ENCODE data around the gene STXBP1.

The STXBP1 gene

GRCh38 chr9:127599550-127599891 lies 12.6 kb upstream of the STXBP1 start:
- ChIA-PET POLR2A (interaction anchor here (0.6 kb wide), 1 partner anchor 15 kb away, joined by 3 read pairs; no protein-coding TSS in a partner anchor), CTCF (interaction anchor here (1.6 kb wide), 1 partner anchor 10 kb away, joined by 4 read pairs; no protein-coding TSS in a partner anchor)
- Histone ChIP-seq H3K27ac (ENCODE audit: insufficient read depth in 1 of 2, low read depth in 1 of 2, low read length in 2 of 2, poor library complexity in 1 of 2, severe bottlenecking in 2 of 2) (no peak overlapping the region), H3K4me1 (ENCODE audit: control extremely low read depth in 1 of 4, control insufficient read depth in 4 of 4, insufficient read depth in 4 of 4, low read length in 3 of 4) (peaks cover 0 to 5% (median 3%) of the 10 kb centered on the region in 4 experiments), H3K4me3 (ENCODE audit: control insufficient read depth in 1 of 7, extremely low read depth in 1 of 7, insufficient read depth in 4 of 7, low read depth in 2 of 7, low read length in 6 of 7) (no peak overlapping the region), H3K9me3 (ENCODE audit: control extremely low read depth in 1 of 5, control insufficient read depth in 4 of 5, insufficient read depth in 2 of 5, low read depth in 1 of 5, low read length in 4 of 5) (no peaks in the 10 kb centered on the region), H3K36me3 (ENCODE audit: control insufficient read depth in 4 of 4, insufficient read depth in 4 of 4, low read length in 3 of 4) (no peaks in the 10 kb centered on the region), H3K27me3 (replicated peaks in 2 of 5; ENCODE audit: control insufficient read depth in 4 of 5, insufficient read depth in 5 of 5, low read length in 4 of 5) (no peaks in the 10 kb centered on the region)
- WGBS (ENCODE audit: insufficient coverage), result 81% methylated on average over 4 of the region's 7 CpGs
- no peak for DNase-seq

- ChIA-PET POLR2A (interaction anchor here (0.7 kb wide), 1 partner anchor 226 kb away, joined by 3 read pairs; no protein-coding TSS in a partner anchor), CTCF (interaction anchor here (0.6 to 2.6 kb wide), 5 partner anchors 9 to 99 kb away, joined by 3 to 9 read pairs (median 7); partner anchors contain the start of gene STXBP1)
- Histone ChIP-seq H3K27ac (ENCODE audit: insufficient read depth in 1 of 2, low read depth in 1 of 2, low read length in 2 of 2, poor library complexity in 1 of 2, severe bottlenecking in 2 of 2) (no peak overlapping the region), H3K36me3 (ENCODE audit: control insufficient read depth in 4 of 4, insufficient read depth in 4 of 4, low read length in 3 of 4) (no peaks in the 10 kb centered on the region), H3K9me3 (ENCODE audit: control extremely low read depth in 1 of 5, control insufficient read depth in 4 of 5, insufficient read depth in 2 of 5, low read depth in 1 of 5, low read length in 4 of 5) (no peaks in the 10 kb centered on the region), H3K4me1 (ENCODE audit: control extremely low read depth in 1 of 4, control insufficient read depth in 4 of 4, insufficient read depth in 4 of 4, low read length in 3 of 4) (peaks cover 0 to 18% (median 7%) of the 10 kb centered on the region in 4 experiments), H3K4me3 (ENCODE audit: control insufficient read depth in 1 of 7, extremely low read depth in 1 of 7, insufficient read depth in 4 of 7, low read depth in 2 of 7, low read length in 6 of 7) (no peak overlapping the region), H3K27me3 (replicated peaks in 2 of 5; ENCODE audit: control insufficient read depth in 4 of 5, insufficient read depth in 5 of 5, low read length in 4 of 5) (peaks cover 0 to 2% (median 0%) of the 10 kb centered on the region in 5 experiments)
- 100% methylated on average over 1 of the region's 3 CpGs for WGBS (ENCODE audit: insufficient coverage)
- no peak for DNase-seq
Observed at GRCh38 chr9:127603226-127603625, 8.9 kb upstream of the STXBP1 start.

GRCh38 chr9:127606043-127606442 lies 6.0 kb upstream of the STXBP1 start:
- no peaks in the 10 kb centered on the region for H3K9me3 ChIP-seq (ENCODE audit: control extremely low read depth in 1 of 5, control insufficient read depth in 4 of 5, insufficient read depth in 2 of 5, low read depth in 1 of 5, low read length in 4 of 5)
- DNase-seq, result no peak
- WGBS (ENCODE audit: insufficient coverage), result no CpG with 5 or more reads among the region's 1 CpG
- H3K4me1 ChIP-seq (ENCODE audit: control extremely low read depth in 1 of 4, control insufficient read depth in 4 of 4, insufficient read depth in 4 of 4, low read length in 3 of 4), result peaks cover 0 to 26% (median 13%) of the 10 kb centered on the region in 4 experiments
- ChIA-PET POLR2A (no interaction called here), CTCF (interaction anchor here (2.5 kb wide), 1 partner anchor 15 kb away, joined by 8 read pairs; no protein-coding TSS in a partner anchor)
- H3K27me3 ChIP-seq (replicated peaks in 2 of 5; ENCODE audit: control insufficient read depth in 4 of 5, insufficient read depth in 5 of 5, low read length in 4 of 5), result peaks cover 4 to 13% (median 9%) of the 10 kb centered on the region in 5 experiments
- H3K27ac ChIP-seq (ENCODE audit: insufficient read depth in 1 of 2, low read depth in 1 of 2, low read length in 2 of 2, poor library complexity in 1 of 2, severe bottlenecking in 2 of 2), result no peak overlapping the region
- H3K36me3 ChIP-seq (ENCODE audit: control insufficient read depth in 4 of 4, insufficient read depth in 4 of 4, low read length in 3 of 4), result no peaks in the 10 kb centered on the region
- no peak overlapping the region for H3K4me3 ChIP-seq (ENCODE audit: control insufficient read depth in 1 of 7, extremely low read depth in 1 of 7, insufficient read depth in 4 of 7, low read depth in 2 of 7, low read length in 6 of 7)

- H3K4me3 ChIP-seq (ENCODE audit: control insufficient read depth in 1 of 7, extremely low read depth in 1 of 7, insufficient read depth in 4 of 7, low read depth in 2 of 7, low read length in 6 of 7), result peak overlapping the region in 6 of 7 experiments; percentile 25 to 78 (median 64)
- CTCF ChIA-PET, result interaction anchor here (0.7 to 2.5 kb wide), 11 partner anchors 8 to 126 kb away, joined by 3 to 8 read pairs (median 5); no protein-coding TSS in a partner anchor
- H3K9me3 ChIP-seq (ENCODE audit: control extremely low read depth in 1 of 5, control insufficient read depth in 4 of 5, insufficient read depth in 2 of 5, low read depth in 1 of 5, low read length in 4 of 5), result no peaks in the 10 kb centered on the region
- WGBS (ENCODE audit: insufficient coverage), result 1% methylated on average over 51 of the region's 55 CpGs
- peaks cover 4 to 17% (median 14%) of the 10 kb centered on the region in 5 experiments for H3K27me3 ChIP-seq (replicated peaks in 2 of 5; ENCODE audit: control insufficient read depth in 4 of 5, insufficient read depth in 5 of 5, low read length in 4 of 5)
- DNase-seq, result peak; percentile 58 to 84 (median 82)
- H3K36me3 ChIP-seq (ENCODE audit: control insufficient read depth in 4 of 4, insufficient read depth in 4 of 4, low read length in 3 of 4), result no peaks in the 10 kb centered on the region
- H3K4me1 ChIP-seq (ENCODE audit: control extremely low read depth in 1 of 4, control insufficient read depth in 4 of 4, insufficient read depth in 4 of 4, low read length in 3 of 4), result peaks cover 0 to 43% (median 24%) of the 10 kb centered on the region in 4 experiments
- no peak overlapping the region for H3K27ac ChIP-seq (ENCODE audit: insufficient read depth in 1 of 2, low read depth in 1 of 2, low read length in 2 of 2, poor library complexity in 1 of 2, severe bottlenecking in 2 of 2)
- POLR2A ChIA-PET, result interaction anchor here (0.7 to 1.1 kb wide), 2 partner anchors 19 to 109 kb away, joined by 3 to 4 read pairs; no protein-coding TSS in a partner anchor
Observed at GRCh38 chr9:127608104-127608966, 3.7 kb upstream of the STXBP1 start.

- ChIA-PET CTCF (interaction anchor here (1.2 to 1.4 kb wide), 4 partner anchors 8 to 123 kb away, joined by 3 to 4 read pairs (median 3); partner anchors contain the start of gene TOR2A), POLR2A (interaction anchor here (1.1 kb wide), 1 partner anchor 32 kb away, joined by 4 read pairs; no protein-coding TSS in a partner anchor)
- H3K9me3 ChIP-seq (ENCODE audit: control extremely low read depth in 1 of 5, control insufficient read depth in 4 of 5, insufficient read depth in 2 of 5, low read depth in 1 of 5, low read length in 4 of 5), result no peaks in the 10 kb centered on the region
- peak in 2 of 3 donors; percentile 50 to 61 for DNase-seq
- H3K4me1 ChIP-seq (ENCODE audit: control extremely low read depth in 1 of 4, control insufficient read depth in 4 of 4, insufficient read depth in 4 of 4, low read length in 3 of 4), result peaks cover 0 to 44% (median 28%) of the 10 kb centered on the region in 4 experiments
- peak overlapping the region; percentile 47 to 86 (median 75) for H3K4me3 ChIP-seq (ENCODE audit: control insufficient read depth in 1 of 7, extremely low read depth in 1 of 7, insufficient read depth in 4 of 7, low read depth in 2 of 7, low read length in 6 of 7)
- WGBS (ENCODE audit: insufficient coverage), result 0% methylated on average over 8 of the region's 11 CpGs
- H3K27me3 ChIP-seq (replicated peaks in 2 of 5; ENCODE audit: control insufficient read depth in 4 of 5, insufficient read depth in 5 of 5, low read length in 4 of 5), result peaks cover 9 to 23% (median 17%) of the 10 kb centered on the region in 5 experiments
- no peak overlapping the region for H3K27ac ChIP-seq (ENCODE audit: insufficient read depth in 1 of 2, low read depth in 1 of 2, low read length in 2 of 2, poor library complexity in 1 of 2, severe bottlenecking in 2 of 2)
- no peaks in the 10 kb centered on the region for H3K36me3 ChIP-seq (ENCODE audit: control insufficient read depth in 4 of 4, insufficient read depth in 4 of 4, low read length in 3 of 4)
Observed at GRCh38 chr9:127611603-127611898, 526 bp upstream of the STXBP1 start.

- DNase-seq, result peak in 1 of 3 donors; percentile 31
- H3K4me1 ChIP-seq (ENCODE audit: control extremely low read depth in 1 of 4, control insufficient read depth in 4 of 4, insufficient read depth in 4 of 4, low read length in 3 of 4), result peaks cover 0 to 28% (median 23%) of the 10 kb centered on the region in 4 experiments
- peak overlapping the region; percentile 48 to 86 (median 70) for H3K4me3 ChIP-seq (ENCODE audit: control insufficient read depth in 1 of 7, extremely low read depth in 1 of 7, insufficient read depth in 4 of 7, low read depth in 2 of 7, low read length in 6 of 7)
- H3K9me3 ChIP-seq (ENCODE audit: control extremely low read depth in 1 of 5, control insufficient read depth in 4 of 5, insufficient read depth in 2 of 5, low read depth in 1 of 5, low read length in 4 of 5), result no peaks in the 10 kb centered on the region
- CTCF ChIA-PET, result interaction anchor here (1.0 to 1.4 kb wide), 2 partner anchors 10 to 102 kb away, joined by 3 read pairs; partner anchors contain the start of gene PTRH1
- 1% methylated on average over 32 of the region's 41 CpGs for WGBS (ENCODE audit: insufficient coverage)
- no peak overlapping the region for H3K27ac ChIP-seq (ENCODE audit: insufficient read depth in 1 of 2, low read depth in 1 of 2, low read length in 2 of 2, poor library complexity in 1 of 2, severe bottlenecking in 2 of 2)
- no peaks in the 10 kb centered on the region for H3K36me3 ChIP-seq (ENCODE audit: control insufficient read depth in 4 of 4, insufficient read depth in 4 of 4, low read length in 3 of 4)
- H3K27me3 ChIP-seq (replicated peaks in 2 of 5; ENCODE audit: control insufficient read depth in 4 of 5, insufficient read depth in 5 of 5, low read length in 4 of 5), result peaks cover 9 to 23% (median 17%) of the 10 kb centered on the region in 5 experiments
- POLR2A ChIA-PET, result no interaction called here
Observed at GRCh38 chr9:127612939-127613582, 984 bp downstream of the STXBP1 start.

Data from common myeloid progenitor, CD34-positive (primary cell).